Brain microvascular endothelial cell (primary cell): Measurements from ENCODE around the gene ZIC5.
A peak's percentile ranks its signal among the peaks of the same experiment; 100 is the strongest.

ENCODE experiments used
- DNase-seq: peaks from one replicate; pipeline ENCODE4 v3.0.0-alpha.2; 2020
- H3K27ac ChIP-seq: fragments of 250-450 bp; sonication (Bioruptor Pico); 2 replicates; pipeline ENCODE4 v1.5.1; 2020; ENCODE audit warnings: mild to moderate bottlenecking, moderate library complexity
- H3K27me3 ChIP-seq: fragments of 250-450 bp; sonication (Bioruptor Pico); replicated peaks from 2 replicates; pipeline ENCODE4 v1.5.1; 2020; ENCODE audit warnings: mild to moderate bottlenecking
- H3K36me3 ChIP-seq: fragments of 250-450 bp; sonication (Bioruptor Pico); replicated peaks from 2 replicates; pipeline ENCODE4 v1.5.1; 2020; ENCODE audit warnings: mild to moderate bottlenecking
- H3K4me3 ChIP-seq: 2 replicates; pipeline ENCODE4 v1.5.1; 2011; ENCODE audit warnings: low read depth, mild to moderate bottlenecking, control low read depth, low read length, moderate library complexity
- CTCF ChIP-seq: IDR thresholded peaks from 2 replicates; pipeline ENCODE4 v1.5.1; 2011; ENCODE audit warnings: low read depth, mild to moderate bottlenecking, moderate library complexity, low read length, control low read depth, inconsistent platforms; ENCODE audit errors: missing control alignments
- in situ Hi-C: cut with HindIII; loops from 2 replicates; pipeline ENCODE4 v1.10.0; 2017; ENCODE audit warnings: low sequenced_read_pairs, low pct_ligation_motif_present

The ZIC5 gene

GRCh38 chr13:99969453-99969918 is 2.1 kb downstream of the ZIC5 start:
- in situ Hi-C loops, result no loop called here
- no peak for DNase-seq
- peak overlapping the region; percentile 31 for H3K4me3 ChIP-seq

GRCh38 chr13:99968521-99969452 is 2.8 kb downstream of the ZIC5 start:
- peak overlapping the region; percentile 31 for H3K4me3 ChIP-seq
- TF ChIP-seq CTCF, result no peak
- peaks cover 16% of the 10 kb centered on the region for H3K27me3 ChIP-seq
- H3K36me3 ChIP-seq, result no peaks in the 10 kb centered on the region
- no peak for DNase-seq
- in situ Hi-C loops, result no loop called here
- peak overlapping the region; percentile 11 for H3K27ac ChIP-seq

More at GRCh38 chr13:99969453-99969918, 2.1 kb downstream of the ZIC5 start:
- Histone ChIP-seq H3K36me3 (no peaks in the 10 kb centered on the region), H3K27me3 (peaks cover 16% of the 10 kb centered on the region), H3K27ac (no peak overlapping the region)
- TF ChIP-seq CTCF, result no peak

- no peak for TF ChIP-seq CTCF
- H3K27me3 ChIP-seq, result peaks cover 14% of the 10 kb centered on the region
- H3K4me3 ChIP-seq, result peak overlapping the region; percentile 31
- peak overlapping the region; percentile 11 for H3K27ac ChIP-seq
- no peaks in the 10 kb centered on the region for H3K36me3 ChIP-seq
- no peak for DNase-seq
- in situ Hi-C loops, result no loop called here
Observed at GRCh38 chr13:99967869-99968520, 3.6 kb downstream of the ZIC5 start.

GRCh38 chr13:99967498-99967868 is 4.1 kb downstream of the ZIC5 start:
- Histone ChIP-seq H3K4me3 (no peak overlapping the region), H3K36me3 (no peaks in the 10 kb centered on the region), H3K27me3 (peaks cover 9% of the 10 kb centered on the region), H3K27ac (no peak overlapping the region)
- TF ChIP-seq CTCF, result no peak
- in situ Hi-C loops, result no loop called here
- DNase-seq, result no peak

- DNase-seq, result no peak
- H3K4me3 ChIP-seq, result no peak overlapping the region
Observed at GRCh38 chr13:99966064-99966805, 5.3 kb downstream of the ZIC5 start.

More at GRCh38 chr13:99966064-99966805, 5.3 kb downstream of the ZIC5 start:
- Histone ChIP-seq H3K27ac (no peak overlapping the region), H3K36me3 (no peaks in the 10 kb centered on the region), H3K27me3 (no peaks in the 10 kb centered on the region)
- no peak for TF ChIP-seq CTCF
- in situ Hi-C loops, result no loop called here
